ENCODE measurements around the gene DGKI. TPM values are rescaled to one million over a fixed set of nuclear protein-coding genes. Genes with fewer than 3 reads are reported as not detected.
A peak's percentile ranks its signal among the peaks of the same experiment; 100 is the strongest.

Gene DGKI
- total and polyA plus RNA-seq, 5 donors from 2014 or later: not detected

DNA sequence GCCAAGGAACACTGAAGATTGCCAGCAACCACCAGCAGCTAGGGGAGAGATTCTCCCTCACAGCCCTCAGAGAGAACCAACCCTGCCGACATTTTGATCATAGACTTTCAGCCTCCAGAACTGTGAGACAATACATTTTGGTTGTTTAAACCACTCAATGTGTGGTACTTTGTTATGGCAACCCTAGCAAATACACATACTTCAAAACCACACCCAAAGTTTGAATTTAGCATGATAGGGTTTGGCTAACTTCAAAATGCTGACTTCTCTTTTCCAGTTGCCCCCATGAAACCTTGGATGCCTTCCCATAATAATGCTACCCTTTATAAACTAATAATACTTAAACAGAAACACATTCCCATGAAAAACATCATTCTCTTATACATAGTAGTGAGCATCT is 149.8 kb downstream of the DGKI start:
- Mint-ChIP-seq H3K27ac (no peak overlapping the region), H3K36me3 (no peaks in the 10 kb centered on the region), H3K4me3 (no peak overlapping the region), H3K9me3 (peaks cover 0 to 4% (median 0%) of the 10 kb centered on the region in 7 donors), H3K27me3 (no peaks in the 10 kb centered on the region), H3K4me1 (no peaks in the 10 kb centered on the region)
- no peak overlapping the region for H3K27ac ChIP-seq (ENCODE audit: insufficient read depth, low read length, poor library complexity, severe bottlenecking)
- no peaks in the 10 kb centered on the region for H3K36me3 ChIP-seq (ENCODE audit: control insufficient read depth, insufficient read depth, low read length)
- no peak overlapping the region for H3K4me3 ChIP-seq (ENCODE audit: low read depth, low read length)
- no peaks in the 10 kb centered on the region for H3K4me1 ChIP-seq (ENCODE audit: control insufficient read depth, insufficient read depth, low read length, poor library complexity, severe bottlenecking)
- ATAC-seq (ENCODE audit: low read depth in 2 of 2): no peak
- no peak for DNase-seq
- H3K9me3 ChIP-seq (ENCODE audit: control insufficient read depth in 2 of 2, low read length in 2 of 2): no peaks in the 10 kb centered on the region
- H3K27me3 ChIP-seq (ENCODE audit: control insufficient read depth, insufficient read depth, low read length): peaks cover 2% of the 10 kb centered on the region

DNA sequence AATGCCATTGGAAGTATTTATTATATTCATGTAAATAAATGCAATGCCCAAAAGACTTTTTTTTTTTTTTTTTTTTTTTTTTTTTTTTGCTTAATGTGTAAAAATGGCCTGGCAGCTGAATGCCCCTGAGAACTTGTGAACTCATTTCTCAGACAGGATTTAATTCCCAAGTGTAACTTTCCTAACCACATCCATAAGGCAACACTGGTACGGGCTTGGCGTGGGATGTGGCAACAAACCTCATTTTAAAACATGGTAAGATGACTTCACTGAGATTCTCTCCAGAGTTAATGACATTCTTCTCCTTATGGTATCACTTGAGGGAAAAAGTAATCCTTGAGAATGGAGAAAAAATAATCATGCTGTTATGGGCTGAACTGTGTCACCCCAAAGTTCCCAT is 150.4 kb downstream of the DGKI start:
- Mint-ChIP-seq H3K4me1 (no peaks in the 10 kb centered on the region), H3K4me3 (no peak overlapping the region), H3K36me3 (no peaks in the 10 kb centered on the region), H3K9me3 (peaks cover 0 to 4% (median 0%) of the 10 kb centered on the region in 7 donors), H3K27ac (no peak overlapping the region), H3K27me3 (no peaks in the 10 kb centered on the region)
- Histone ChIP-seq H3K4me3 (ENCODE audit: low read depth, low read length) (no peak overlapping the region), H3K4me1 (ENCODE audit: control insufficient read depth, insufficient read depth, low read length, poor library complexity, severe bottlenecking) (no peaks in the 10 kb centered on the region), H3K27ac (ENCODE audit: insufficient read depth, low read length, poor library complexity, severe bottlenecking) (no peak overlapping the region), H3K9me3 (ENCODE audit: control insufficient read depth in 2 of 2, low read length in 2 of 2) (no peaks in the 10 kb centered on the region), H3K27me3 (ENCODE audit: control insufficient read depth, insufficient read depth, low read length) (peaks cover 2% of the 10 kb centered on the region), H3K36me3 (ENCODE audit: control insufficient read depth, insufficient read depth, low read length) (no peaks in the 10 kb centered on the region)
- ATAC-seq (ENCODE audit: low read depth in 2 of 2) (no peak), DNase-seq (no peak)

DNA sequence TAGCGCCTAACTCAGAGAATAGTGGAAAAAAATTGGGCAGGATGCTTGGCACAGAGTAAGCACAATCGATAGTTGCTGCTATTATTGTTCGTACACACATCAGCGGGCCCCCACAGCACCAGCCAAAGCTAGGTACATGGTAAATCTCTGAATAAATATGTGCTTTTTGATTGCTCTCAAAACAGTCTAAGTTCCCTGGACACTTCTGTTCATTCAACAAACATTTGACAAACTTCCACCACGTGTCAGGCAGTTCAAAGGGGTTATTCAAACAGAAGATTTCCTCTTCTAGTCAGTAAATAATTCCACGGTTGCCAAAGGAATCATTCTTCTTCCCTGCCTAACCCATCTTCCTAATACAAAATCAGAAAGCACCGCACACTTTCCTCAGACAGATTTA is 150.8 kb downstream of the DGKI start:
- H3K27me3 ChIP-seq (ENCODE audit: control insufficient read depth, insufficient read depth, low read length): peaks cover 2% of the 10 kb centered on the region
- H3K36me3 Mint-ChIP-seq: no peaks in the 10 kb centered on the region
- H3K27ac Mint-ChIP-seq: no peak overlapping the region
- no peak overlapping the region for H3K4me3 ChIP-seq (ENCODE audit: low read depth, low read length)
- H3K4me3 Mint-ChIP-seq: no peak overlapping the region
- H3K36me3 ChIP-seq (ENCODE audit: control insufficient read depth, insufficient read depth, low read length): no peaks in the 10 kb centered on the region
- no peaks in the 10 kb centered on the region for H3K27me3 Mint-ChIP-seq
- no peaks in the 10 kb centered on the region for H3K9me3 ChIP-seq (ENCODE audit: control insufficient read depth in 2 of 2, low read length in 2 of 2)
- H3K4me1 Mint-ChIP-seq: no peaks in the 10 kb centered on the region
- H3K4me1 ChIP-seq (ENCODE audit: control insufficient read depth, insufficient read depth, low read length, poor library complexity, severe bottlenecking): no peaks in the 10 kb centered on the region
- H3K27ac ChIP-seq (ENCODE audit: insufficient read depth, low read length, poor library complexity, severe bottlenecking): no peak overlapping the region
- peaks cover 0 to 4% (median 0%) of the 10 kb centered on the region in 7 donors for H3K9me3 Mint-ChIP-seq
- ATAC-seq (ENCODE audit: low read depth in 2 of 2) (no peak), DNase-seq (no peak)

DNA sequence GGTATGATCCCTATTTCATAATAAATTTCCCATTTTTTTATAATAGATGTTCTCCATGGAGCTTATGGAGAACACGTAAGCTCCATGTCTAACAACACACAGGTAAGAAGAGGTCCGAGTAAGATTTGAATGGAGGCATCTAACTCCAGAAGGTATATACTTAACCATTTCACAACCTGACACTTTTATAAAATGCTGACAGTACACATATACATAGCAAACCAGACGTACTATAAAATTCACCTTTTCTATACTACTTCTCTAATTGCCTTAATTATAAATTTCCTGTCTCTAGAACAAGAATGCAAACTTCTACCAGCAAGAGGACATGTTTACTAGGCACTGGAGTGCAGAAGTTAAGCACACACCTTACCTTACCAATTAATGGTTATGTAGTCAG is 151.3 kb downstream of the DGKI start:
- no peak overlapping the region for H3K27ac Mint-ChIP-seq

DNA sequence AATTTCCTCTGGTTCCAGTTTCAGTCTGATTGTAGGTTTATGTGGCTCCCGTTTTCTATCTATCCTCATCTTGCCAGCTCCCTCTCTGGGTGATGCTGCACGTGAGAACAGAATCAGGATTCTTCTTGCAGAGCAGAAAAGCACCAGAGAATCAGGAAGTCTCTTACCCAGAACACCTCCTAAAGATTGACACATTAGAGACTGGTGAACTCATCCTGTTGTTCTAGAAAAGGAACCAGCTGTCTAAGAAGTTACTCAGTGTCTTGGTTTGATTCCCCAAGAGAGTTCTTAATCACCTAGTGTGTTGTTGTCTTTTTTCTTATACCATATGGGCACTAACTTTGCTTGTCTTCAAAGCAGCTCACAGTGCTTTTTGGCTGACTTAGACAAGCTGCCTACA is 152.4 kb downstream of the DGKI start:
- Mint-ChIP-seq H3K27me3 (no peaks in the 10 kb centered on the region), H3K36me3 (no peaks in the 10 kb centered on the region), H3K4me1 (no peaks in the 10 kb centered on the region), H3K9me3 (no peaks in the 10 kb centered on the region), H3K27ac (no peak overlapping the region), H3K4me3 (no peak overlapping the region)
- H3K36me3 ChIP-seq (ENCODE audit: control insufficient read depth, insufficient read depth, low read length): no peaks in the 10 kb centered on the region
- ATAC-seq (ENCODE audit: low read depth in 2 of 2) (no peak), DNase-seq (no peak)
- no peaks in the 10 kb centered on the region for H3K9me3 ChIP-seq (ENCODE audit: control insufficient read depth in 2 of 2, low read length in 2 of 2)
- H3K4me3 ChIP-seq (ENCODE audit: low read depth, low read length): no peak overlapping the region
- H3K27me3 ChIP-seq (ENCODE audit: control insufficient read depth, insufficient read depth, low read length): peaks cover 2% of the 10 kb centered on the region
- H3K4me1 ChIP-seq (ENCODE audit: control insufficient read depth, insufficient read depth, low read length, poor library complexity, severe bottlenecking): no peaks in the 10 kb centered on the region
- no peak overlapping the region for H3K27ac ChIP-seq (ENCODE audit: insufficient read depth, low read length, poor library complexity, severe bottlenecking)

More for the DNA sequence above, 151.3 kb downstream of the DGKI start:
- Mint-ChIP-seq H3K36me3 (no peaks in the 10 kb centered on the region), H3K27me3 (no peaks in the 10 kb centered on the region), H3K4me1 (no peaks in the 10 kb centered on the region), H3K4me3 (no peak overlapping the region), H3K9me3 (peaks cover 0 to 4% (median 0%) of the 10 kb centered on the region in 7 donors)
- DNase-seq (no peak), ATAC-seq (ENCODE audit: low read depth in 2 of 2) (no peak)
- no peaks in the 10 kb centered on the region for H3K9me3 ChIP-seq (ENCODE audit: control insufficient read depth in 2 of 2, low read length in 2 of 2)
- H3K4me3 ChIP-seq (ENCODE audit: low read depth, low read length): no peak overlapping the region
- H3K27ac ChIP-seq (ENCODE audit: insufficient read depth, low read length, poor library complexity, severe bottlenecking): no peak overlapping the region
- H3K27me3 ChIP-seq (ENCODE audit: control insufficient read depth, insufficient read depth, low read length): peaks cover 2% of the 10 kb centered on the region
- H3K36me3 ChIP-seq (ENCODE audit: control insufficient read depth, insufficient read depth, low read length): no peaks in the 10 kb centered on the region
- H3K4me1 ChIP-seq (ENCODE audit: control insufficient read depth, insufficient read depth, low read length, poor library complexity, severe bottlenecking): no peaks in the 10 kb centered on the region

DNA sequence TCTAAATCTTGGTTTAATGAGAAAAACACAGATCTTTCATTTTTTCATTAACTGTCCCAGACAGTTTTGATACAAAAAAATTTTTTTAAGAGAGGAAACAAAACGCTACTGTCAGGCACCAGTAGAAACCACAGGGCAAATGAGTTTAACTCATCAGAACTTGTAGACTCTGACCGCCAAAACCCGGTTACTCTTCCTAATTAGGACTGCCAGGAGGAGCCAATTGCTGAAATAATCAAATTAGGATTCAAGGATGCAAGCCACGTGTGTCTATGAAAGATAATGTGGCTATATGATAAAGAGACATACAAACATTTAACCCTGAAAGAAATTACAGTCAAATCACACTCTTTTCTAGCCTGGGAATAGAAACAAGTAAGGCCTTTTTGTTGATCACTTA is 154.4 kb downstream of the DGKI start:
- Mint-ChIP-seq H3K27ac (no peak overlapping the region), H3K4me1 (no peaks in the 10 kb centered on the region), H3K9me3 (no peaks in the 10 kb centered on the region), H3K4me3 (no peak overlapping the region), H3K27me3 (no peaks in the 10 kb centered on the region), H3K36me3 (no peaks in the 10 kb centered on the region)
- Histone ChIP-seq H3K4me3 (ENCODE audit: low read depth, low read length) (no peak overlapping the region), H3K27ac (ENCODE audit: insufficient read depth, low read length, poor library complexity, severe bottlenecking) (no peak overlapping the region), H3K36me3 (ENCODE audit: control insufficient read depth, insufficient read depth, low read length) (no peaks in the 10 kb centered on the region), H3K9me3 (ENCODE audit: control insufficient read depth in 2 of 2, low read length in 2 of 2) (no peaks in the 10 kb centered on the region), H3K27me3 (ENCODE audit: control insufficient read depth, insufficient read depth, low read length) (peaks cover 2% of the 10 kb centered on the region), H3K4me1 (ENCODE audit: control insufficient read depth, insufficient read depth, low read length, poor library complexity, severe bottlenecking) (no peaks in the 10 kb centered on the region)
- DNase-seq (no peak), ATAC-seq (ENCODE audit: low read depth in 2 of 2) (no peak)

DNA sequence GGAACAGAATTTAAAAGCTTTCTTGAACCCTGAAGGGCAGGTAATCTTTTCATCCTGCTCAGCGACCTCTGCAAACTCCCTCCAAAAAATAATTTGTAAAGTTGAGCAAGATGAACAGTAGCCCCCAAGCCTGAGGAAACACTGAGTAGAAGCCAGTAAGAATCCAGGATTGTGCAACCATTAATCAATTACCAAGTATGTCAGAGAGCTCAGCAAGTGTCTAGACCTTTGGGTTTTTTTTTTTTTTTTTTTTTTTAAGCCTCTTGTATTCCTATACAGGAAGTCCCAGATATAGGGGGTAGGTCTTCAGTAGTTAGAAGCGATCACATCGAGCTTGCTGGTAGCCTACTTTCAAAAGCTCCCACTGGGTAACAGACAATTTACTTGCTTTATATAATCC is 155.2 kb downstream of the DGKI start:
- Histone ChIP-seq H3K4me1 (ENCODE audit: control insufficient read depth, insufficient read depth, low read length, poor library complexity, severe bottlenecking) (no peaks in the 10 kb centered on the region), H3K4me3 (ENCODE audit: low read depth, low read length) (no peak overlapping the region), H3K9me3 (ENCODE audit: control insufficient read depth in 2 of 2, low read length in 2 of 2) (no peaks in the 10 kb centered on the region), H3K27me3 (ENCODE audit: control insufficient read depth, insufficient read depth, low read length) (no peaks in the 10 kb centered on the region), H3K36me3 (ENCODE audit: control insufficient read depth, insufficient read depth, low read length) (no peaks in the 10 kb centered on the region), H3K27ac (ENCODE audit: insufficient read depth, low read length, poor library complexity, severe bottlenecking) (no peak overlapping the region)
- Mint-ChIP-seq H3K27ac (no peak overlapping the region), H3K4me3 (no peak overlapping the region), H3K36me3 (no peaks in the 10 kb centered on the region), H3K27me3 (no peaks in the 10 kb centered on the region), H3K9me3 (no peaks in the 10 kb centered on the region), H3K4me1 (no peaks in the 10 kb centered on the region)
- DNase-seq: no peak
- no peak for ATAC-seq (ENCODE audit: low read depth in 2 of 2)

DNA sequence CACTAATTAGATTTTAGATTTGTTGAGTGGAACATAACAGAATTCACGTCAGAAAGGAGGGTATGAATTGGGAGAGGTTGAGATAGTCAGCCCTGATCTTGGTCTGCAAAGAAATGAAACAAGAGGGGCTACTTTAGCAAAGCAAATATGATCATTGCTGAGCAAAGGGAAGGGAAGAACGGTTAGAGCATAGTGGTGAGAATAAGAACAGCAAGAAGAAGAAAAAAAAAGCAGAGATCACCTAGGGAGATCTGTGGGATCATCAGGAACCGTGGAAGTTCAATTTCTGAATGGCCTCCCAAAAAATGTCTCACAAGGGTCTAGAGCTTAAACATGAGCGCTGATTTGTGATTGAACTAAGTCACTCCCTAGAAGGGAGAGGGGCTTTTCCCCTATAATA is 156.1 kb downstream of the DGKI start:
- no peaks in the 10 kb centered on the region for H3K9me3 ChIP-seq (ENCODE audit: control insufficient read depth in 2 of 2, low read length in 2 of 2)
- ATAC-seq (ENCODE audit: low read depth in 2 of 2): no peak

More for the DNA sequence above, 156.1 kb downstream of the DGKI start:
- Histone ChIP-seq H3K36me3 (ENCODE audit: control insufficient read depth, insufficient read depth, low read length) (no peaks in the 10 kb centered on the region), H3K27ac (ENCODE audit: insufficient read depth, low read length, poor library complexity, severe bottlenecking) (no peak overlapping the region), H3K27me3 (ENCODE audit: control insufficient read depth, insufficient read depth, low read length) (no peaks in the 10 kb centered on the region), H3K4me3 (ENCODE audit: low read depth, low read length) (no peak overlapping the region), H3K4me1 (ENCODE audit: control insufficient read depth, insufficient read depth, low read length, poor library complexity, severe bottlenecking) (no peaks in the 10 kb centered on the region)
- Mint-ChIP-seq H3K27ac (peak overlapping the region in 1 of 3 donors; percentile 5), H3K4me1 (no peaks in the 10 kb centered on the region), H3K27me3 (no peaks in the 10 kb centered on the region), H3K36me3 (no peaks in the 10 kb centered on the region), H3K9me3 (no peaks in the 10 kb centered on the region), H3K4me3 (no peak overlapping the region)
- DNase-seq: no peak

All from CD4-positive, CD25-positive, alpha-beta regulatory T cell (primary cell).